Fibroblast of lung (primary cell): Measurements from ENCODE around the gene KCNMA1. TPM values are rescaled to one million over a fixed set of nuclear protein-coding genes. Genes with fewer than 3 reads are reported as not detected.

Experiments
- DNase-seq, 2 donors: peaks; one replicate each; pipeline versions ENCODE4 v3.0.0 to v3.0.0-alpha.2; 2010; ENCODE audit warnings: low read depth in 2 of 2
- H2AFZ ChIP-seq: 2 replicates; pipeline ENCODE4 v1.5.1; 2012; ENCODE audit warnings: low read length, control low read depth, inconsistent platforms
- H3K27ac ChIP-seq: 2 replicates; pipeline ENCODE4 v1.5.1; 2011; ENCODE audit warnings: low read length, control low read depth; ENCODE audit not compliant: insufficient read depth
- H3K27me3 ChIP-seq: 2 replicates; pipeline ENCODE4 v1.5.1; 2011; ENCODE audit warnings: mild to moderate bottlenecking, low read length; ENCODE audit not compliant: control insufficient read depth, insufficient read depth
- H3K36me3 ChIP-seq: 2 replicates; pipeline ENCODE4 v1.5.1; 2011; ENCODE audit warnings: low read length; ENCODE audit not compliant: control insufficient read depth, insufficient read depth
- H3K4me1 ChIP-seq: 2 replicates; pipeline ENCODE4 v1.5.1; 2011; ENCODE audit warnings: low read length; ENCODE audit not compliant: control insufficient read depth, insufficient read depth; ENCODE audit errors: extremely low read depth
- H3K4me2 ChIP-seq: 2 replicates; pipeline ENCODE4 v1.5.1; 2011; ENCODE audit warnings: low read length, control low read depth; ENCODE audit not compliant: insufficient read depth; ENCODE audit errors: extremely low read depth
- H3K4me3 ChIP-seq, 4 experiments: fragments of 200-600 bp in 1 of 4; sonication (generic) in 1 of 4; replicated peaks in 1 of 4; 2 replicates each; pipeline ENCODE4 v1.5.1; 2011 to 2016; ENCODE audit warnings: low read length in 4 of 4, low read depth in 3 of 4, mild to moderate bottlenecking in 3 of 4, control low read depth in 2 of 4, inconsistent platforms in 1 of 4, mixed read lengths in 1 of 4; ENCODE audit not compliant: insufficient read depth in 1 of 4; ENCODE audit errors: control extremely low read depth in 1 of 4
- H3K79me2 ChIP-seq: 2 replicates; pipeline ENCODE4 v1.5.1; 2012; ENCODE audit warnings: mild to moderate bottlenecking, low read length, inconsistent platforms; ENCODE audit not compliant: control insufficient read depth, insufficient read depth
- H3K9ac ChIP-seq: 2 replicates; pipeline ENCODE4 v1.5.1; 2011; ENCODE audit warnings: mild to moderate bottlenecking, low read length, control low read depth; ENCODE audit not compliant: insufficient read depth
- H3K9me3 ChIP-seq: 2 replicates; pipeline ENCODE4 v1.5.1; 2012; ENCODE audit warnings: low read depth, low read length; ENCODE audit not compliant: control insufficient read depth, insufficient read depth
- H4K20me1 ChIP-seq: 2 replicates; pipeline ENCODE4 v1.5.1; 2011; ENCODE audit warnings: low read length; ENCODE audit not compliant: control insufficient read depth, insufficient read depth; ENCODE audit errors: extremely low read depth
- EZH2 ChIP-seq: IDR thresholded peaks from 2 replicates; pipeline ENCODE4 v1.5.1; 2012; ENCODE audit warnings: low read length, control low read depth, mild to moderate bottlenecking; ENCODE audit errors: missing control alignments
- polyA plus RNA-seq, 2 donors: library from polyadenylated mRNA; depleted of rRNA in 1 of 2; stranded (reverse) in 1 of 2; unstranded in 1 of 2; fragments of >200 nt; gene quantifications; 2 replicates each; pipeline ENCODE4 v1.2.1, GENCODE V29; 2011 to 2012; ENCODE audit warnings: missing spikeins in 1 of 2
- total RNA-seq: library from RNA; depleted of rRNA; stranded (reverse); fragments of >200 nt; gene quantifications from 2 replicates; pipeline ENCODE4 v1.2.1, GENCODE V29; 2014
- TF ChIP-seq, protein P1 (sequence below), 2 donors: IDR thresholded peaks in 1 of 2; conservative IDR thresholded peaks in 1 of 2; 1 replicate in 1 of 2; 2 replicates in 1 of 2; pipeline ENCODE4 v1.5.1; 2011 to 2012; ENCODE audit warnings: low read length in 2 of 2, control low read depth in 1 of 2, inconsistent platforms in 1 of 2, low read depth in 1 of 2, mild to moderate bottlenecking in 1 of 2

KCNMA1 gene
- total and polyA plus RNA-seq, 2 donors (not counting 1 experiment from before 2014, with no cell fraction given): 31.0 to 138 TPM

DNA sequence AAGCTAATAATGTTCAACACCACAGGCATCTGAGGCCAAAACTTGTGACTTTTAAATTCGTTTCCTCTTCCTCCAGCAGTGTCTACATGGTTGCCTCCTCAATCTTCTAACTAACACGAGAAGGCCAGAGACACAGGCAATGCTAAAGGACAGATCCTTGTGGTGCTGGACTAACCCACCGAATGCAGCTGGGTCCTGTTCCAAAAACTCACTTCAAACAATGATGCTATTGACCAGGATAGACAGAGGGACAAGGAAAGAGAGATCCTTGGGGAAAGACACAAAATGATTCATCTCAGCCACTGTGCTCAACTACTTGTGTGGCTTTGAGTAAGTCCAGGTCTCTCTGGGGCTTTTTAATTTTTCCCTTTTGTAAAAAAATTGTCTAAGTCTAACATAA is 107.6 kb downstream of the KCNMA1 start:
- DNase-seq: no peak
- H3K4me2 ChIP-seq: no peak overlapping the region
- peaks cover 21% of the 10 kb centered on the region for H3K79me2 ChIP-seq
- H3K9me3 ChIP-seq: no peaks in the 10 kb centered on the region
- H3K27me3 ChIP-seq: no peaks in the 10 kb centered on the region
- H3K4me1 ChIP-seq: peaks cover 28% of the 10 kb centered on the region
- H3K36me3 ChIP-seq: no peaks in the 10 kb centered on the region
- no peak overlapping the region for H2AFZ ChIP-seq
- no peaks in the 10 kb centered on the region for H4K20me1 ChIP-seq
- no peak for TF ChIP-seq EZH2
- TF ChIP-seq, protein P1, sequence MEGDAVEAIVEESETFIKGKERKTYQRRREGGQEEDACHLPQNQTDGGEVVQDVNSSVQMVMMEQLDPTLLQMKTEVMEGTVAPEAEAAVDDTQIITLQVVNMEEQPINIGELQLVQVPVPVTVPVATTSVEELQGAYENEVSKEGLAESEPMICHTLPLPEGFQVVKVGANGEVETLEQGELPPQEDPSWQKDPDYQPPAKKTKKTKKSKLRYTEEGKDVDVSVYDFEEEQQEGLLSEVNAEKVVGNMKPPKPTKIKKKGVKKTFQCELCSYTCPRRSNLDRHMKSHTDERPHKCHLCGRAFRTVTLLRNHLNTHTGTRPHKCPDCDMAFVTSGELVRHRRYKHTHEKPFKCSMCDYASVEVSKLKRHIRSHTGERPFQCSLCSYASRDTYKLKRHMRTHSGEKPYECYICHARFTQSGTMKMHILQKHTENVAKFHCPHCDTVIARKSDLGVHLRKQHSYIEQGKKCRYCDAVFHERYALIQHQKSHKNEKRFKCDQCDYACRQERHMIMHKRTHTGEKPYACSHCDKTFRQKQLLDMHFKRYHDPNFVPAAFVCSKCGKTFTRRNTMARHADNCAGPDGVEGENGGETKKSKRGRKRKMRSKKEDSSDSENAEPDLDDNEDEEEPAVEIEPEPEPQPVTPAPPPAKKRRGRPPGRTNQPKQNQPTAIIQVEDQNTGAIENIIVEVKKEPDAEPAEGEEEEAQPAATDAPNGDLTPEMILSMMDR (conservative IDR thresholded peaks at IDR 0.05 in 1 of 2, IDR thresholded peaks at IDR 0.05 in 1 of 2; ENCODE audit: low read depth in 1 of 2, low read length in 2 of 2): no peak
- no peak overlapping the region for H3K4me3 ChIP-seq
- H3K9ac ChIP-seq: no peak overlapping the region
- no peak overlapping the region for H3K27ac ChIP-seq

DNA sequence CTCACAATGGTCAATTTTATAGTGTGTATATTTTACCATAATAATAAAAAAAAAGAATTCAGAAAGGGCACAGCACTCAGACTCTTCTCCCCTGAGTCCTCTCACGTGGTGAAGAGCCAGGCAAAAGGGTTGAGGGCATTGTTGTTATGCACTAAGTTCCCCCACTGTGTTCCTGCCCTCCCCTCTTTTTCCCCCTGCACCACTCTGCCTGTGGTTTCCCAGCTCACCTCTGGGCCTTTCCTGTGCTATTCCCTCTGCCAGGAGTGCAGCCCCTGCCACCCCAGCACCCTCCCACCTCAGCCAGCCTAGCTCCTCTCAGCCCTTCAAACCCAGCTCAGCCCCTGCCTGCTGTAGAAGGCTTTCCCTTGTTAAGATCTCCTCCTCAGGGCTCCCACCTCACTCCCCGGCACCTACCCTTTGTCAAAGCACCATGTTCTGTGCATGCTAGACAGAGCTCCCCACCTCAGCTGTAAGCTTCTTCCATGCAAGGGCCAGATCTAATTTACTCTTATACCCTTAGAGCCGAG is 108.5 kb downstream of the KCNMA1 start:
- TF ChIP-seq, protein P1 (conservative IDR thresholded peaks at IDR 0.05 in 1 of 2, IDR thresholded peaks at IDR 0.05 in 1 of 2; ENCODE audit: low read depth in 1 of 2, low read length in 2 of 2): no peak
- TF ChIP-seq EZH2: no peak
- Histone ChIP-seq H3K9ac (no peak overlapping the region), H3K4me3 (no peak overlapping the region), H3K79me2 (peaks cover 21% of the 10 kb centered on the region), H3K27ac (no peak overlapping the region), H3K27me3 (no peaks in the 10 kb centered on the region), H2AFZ (no peak overlapping the region), H3K36me3 (no peaks in the 10 kb centered on the region), H3K4me1 (peaks cover 31% of the 10 kb centered on the region), H3K9me3 (no peaks in the 10 kb centered on the region), H3K4me2 (no peak overlapping the region), H4K20me1 (no peaks in the 10 kb centered on the region)
- DNase-seq: no peak

DNA sequence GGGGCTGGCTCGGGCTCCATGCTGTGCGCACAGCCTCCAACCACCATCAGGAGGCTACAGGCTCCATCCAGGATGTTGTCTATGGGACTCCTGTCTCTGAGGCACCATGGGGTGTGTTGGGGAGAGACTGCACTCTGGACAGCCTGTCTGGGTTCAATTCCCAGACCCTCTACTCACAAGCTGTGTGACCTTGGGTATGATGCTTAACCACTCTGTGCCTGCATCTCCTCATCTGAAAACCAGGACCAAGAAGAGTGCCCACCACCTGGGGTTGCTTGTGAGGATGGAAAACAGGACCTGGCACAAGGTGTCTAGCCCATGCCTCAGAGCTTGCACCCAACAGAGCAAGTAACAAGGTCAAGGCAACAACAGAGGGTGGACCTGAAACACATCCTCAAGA is 109.8 kb downstream of the KCNMA1 start:
- Histone ChIP-seq H3K36me3 (no peaks in the 10 kb centered on the region), H3K9me3 (no peaks in the 10 kb centered on the region), H3K27me3 (no peaks in the 10 kb centered on the region), H3K4me3 (no peak overlapping the region), H3K27ac (no peak overlapping the region), H3K4me2 (no peak overlapping the region), H3K79me2 (peaks cover 20% of the 10 kb centered on the region), H3K9ac (no peak overlapping the region), H2AFZ (no peak overlapping the region), H4K20me1 (no peaks in the 10 kb centered on the region), H3K4me1 (peaks cover 28% of the 10 kb centered on the region)
- DNase-seq: no peak
- TF ChIP-seq, protein P1 (conservative IDR thresholded peaks at IDR 0.05 in 1 of 2, IDR thresholded peaks at IDR 0.05 in 1 of 2; ENCODE audit: low read depth in 1 of 2, low read length in 2 of 2): no peak
- TF ChIP-seq EZH2: no peak
